ENCODE data around the gene PDE6A.

The PDE6A gene

GRCh38 chr5:149827546-149827945 is 117.0 kb downstream of the PDE6A start:
- TF ChIP-seq CTCF (IDR thresholded peaks at IDR 0.05; ENCODE audit: control insufficient read depth, extremely low read depth, insufficient read depth): no peak
- H3K4me3 ChIP-seq (ENCODE audit: low read depth, low read length): no peak overlapping the region
- DNase-seq (ENCODE audit: low read depth): no peak

- DNase-seq (ENCODE audit: low read depth): no peak
- no peak for TF ChIP-seq CTCF (IDR thresholded peaks at IDR 0.05; ENCODE audit: control insufficient read depth, extremely low read depth, insufficient read depth)
- no peak overlapping the region for H3K4me3 ChIP-seq (ENCODE audit: low read depth, low read length)
These were observed 117.5 kb downstream of the PDE6A start for GRCh38 chr5:149827086-149827485.

- no peak for DNase-seq (ENCODE audit: low read depth)
- H3K4me3 ChIP-seq (ENCODE audit: low read depth, low read length): no peak overlapping the region
- TF ChIP-seq CTCF (IDR thresholded peaks at IDR 0.05; ENCODE audit: control insufficient read depth, extremely low read depth, insufficient read depth): no peak
These were observed 118.0 kb downstream of the PDE6A start for GRCh38 chr5:149826574-149826973.

- no peak overlapping the region for H3K4me3 ChIP-seq (ENCODE audit: low read depth, low read length)
- TF ChIP-seq CTCF (IDR thresholded peaks at IDR 0.05; ENCODE audit: control insufficient read depth, extremely low read depth, insufficient read depth): no peak
- DNase-seq (ENCODE audit: low read depth): no peak
These were observed 119.7 kb downstream of the PDE6A start for GRCh38 chr5:149824846-149825245.

- no peak for TF ChIP-seq CTCF (IDR thresholded peaks at IDR 0.05; ENCODE audit: control insufficient read depth, extremely low read depth, insufficient read depth)
- H3K4me3 ChIP-seq (ENCODE audit: low read depth, low read length): no peak overlapping the region
- no peak for DNase-seq (ENCODE audit: low read depth)
These were observed 120.5 kb downstream of the PDE6A start for GRCh38 chr5:149824120-149824519.

- H3K4me3 ChIP-seq (ENCODE audit: low read depth, low read length): no peak overlapping the region
- DNase-seq (ENCODE audit: low read depth): no peak
- no peak for TF ChIP-seq CTCF (IDR thresholded peaks at IDR 0.05; ENCODE audit: control insufficient read depth, extremely low read depth, insufficient read depth)
These were observed 121.2 kb downstream of the PDE6A start for GRCh38 chr5:149823375-149823774.

GRCh38 chr5:149822301-149822700 is 122.3 kb downstream of the PDE6A start:
- H3K4me3 ChIP-seq (ENCODE audit: low read depth, low read length): no peak overlapping the region
- TF ChIP-seq CTCF (IDR thresholded peaks at IDR 0.05; ENCODE audit: control insufficient read depth, extremely low read depth, insufficient read depth): no peak
- no peak for DNase-seq (ENCODE audit: low read depth)

Data from LNCaP clone FGC (cell line).